K562 (cell line): ENCODE measurements around the gene RBBP5. TPM values are rescaled to one million over a fixed set of nuclear protein-coding genes. Genes with fewer than 3 reads are reported as not detected.
A peak's percentile ranks its signal among the peaks of the same experiment; 100 is the strongest.

Experiments
- ATAC-seq: fragments of 200-7000 bp; cut with Tn5 transposase; 3 replicates; pipeline ENCODE4 v1.9.1; 2020; ENCODE audit warnings: moderate library complexity
- BruUV-seq: library from RNA; stranded (reverse); fragments of 400-500 nt; replicated peaks from 2 replicates; lab custom pipeline; 2021; lab: Mats Ljungman, UMichigan
- CTCF ChIA-PET: fragments of 300-600 bp; formaldehyde crosslinking; extraction: SDS; loops from one replicate; lab custom pipeline; 2021; ENCODE audit warnings: low intra/inter-chr PET ratio; lab: Yijun Ruan, JAX
- POLR2A ChIA-PET: fragments of 300-600, 350-650 bp; sonication (Branson Sonifier 250); formaldehyde crosslinking; extraction: SDS; loops from one replicate; lab custom pipeline; 2021; ENCODE audit warnings: antibody characterized with exemption, inconsistent platforms; lab: Yijun Ruan, JAX
- DNase-seq, 4 experiments: peaks; one replicate each; pipeline versions ENCODE4 v3.0.0 to v3.0.0-alpha.2; 2011 to 2018; ENCODE audit warnings: low spot score in 3 of 4, mixed read lengths in 3 of 4; ENCODE audit errors: extremely low read depth in 1 of 4
- FAIRE-seq: peaks from 2 replicates; lab custom pipeline; 2011; peaks lifted over from hg19 to GRCh38; lab: Jason Lieb, UNC
- H2AFZ ChIP-seq: 2 replicates; pipeline ENCODE4 v1.6.0; 2011; ENCODE audit warnings: low read depth, low read length, control low read depth, inconsistent platforms
- H3K27ac ChIP-seq: fragments of 200-600 bp; 3 replicates; pipeline ENCODE4 v1.8.0; 2011; ENCODE audit warnings: low read depth, mild to moderate bottlenecking, control low read depth, inconsistent platforms, low read length, moderate library complexity, mixed read lengths; ENCODE audit errors: extremely low read depth
- H3K27me3 ChIP-seq, 2 experiments: fragments of 300-600 bp in 1 of 2; 2 replicates in 1 of 2; 3 replicates in 1 of 2; pipeline versions ENCODE4 v1.6.0 to v1.8.0; 2011; ENCODE audit warnings: inconsistent platforms in 2 of 2, low read length in 2 of 2, mild to moderate bottlenecking in 1 of 2, mixed read lengths in 1 of 2, moderate library complexity in 1 of 2; ENCODE audit not compliant: control insufficient read depth in 2 of 2, insufficient read depth in 2 of 2
- H3K36me3 ChIP-seq: fragments of 300-600 bp; 3 replicates; pipeline ENCODE4 v1.8.0; 2011; ENCODE audit warnings: mild to moderate bottlenecking, low read length, inconsistent platforms; ENCODE audit not compliant: control insufficient read depth, insufficient read depth
- H3K4me1 ChIP-seq, 2 experiments: fragments of 200-600 bp in 1 of 2; replicated peaks in 1 of 2; 2 replicates in 1 of 2; 3 replicates in 1 of 2; pipeline versions ENCODE4 v1.5.1 to v1.8.0; 2011; ENCODE audit warnings: inconsistent platforms in 2 of 2, low read length in 2 of 2, mild to moderate bottlenecking in 1 of 2, mixed read lengths in 1 of 2, moderate library complexity in 1 of 2; ENCODE audit not compliant: control insufficient read depth in 2 of 2, insufficient read depth in 2 of 2
- H3K4me2 ChIP-seq: 2 replicates; pipeline ENCODE4 v1.6.1; 2011; ENCODE audit warnings: low read length, control low read depth, inconsistent platforms, mixed read lengths; ENCODE audit not compliant: insufficient read depth
- H3K4me3 ChIP-seq: fragments of 200-600 bp; sonication (generic), shearing (Covaris generic); 2 replicates; pipeline ENCODE4 v1.5.1; 2016; ENCODE audit warnings: control low read depth, inconsistent platforms
- H3K79me2 ChIP-seq: fragments of 200-600 bp; 3 replicates; pipeline ENCODE4 v1.8.0; 2011; ENCODE audit warnings: low read length, inconsistent platforms; ENCODE audit not compliant: control insufficient read depth, insufficient read depth
- H3K9ac ChIP-seq, 2 experiments: 2 replicates each; pipeline versions ENCODE4 v1.6.0 to v1.6.1; 2011; ENCODE audit warnings: low read depth in 2 of 2, low read length in 2 of 2, control low read depth in 1 of 2, inconsistent platforms in 1 of 2, mild to moderate bottlenecking in 1 of 2, mixed read lengths in 1 of 2; ENCODE audit not compliant: insufficient read depth in 1 of 2
- H3K9me1 ChIP-seq: one replicate; pipeline ENCODE4 v1.6.0; 2011; ENCODE audit warnings: inconsistent platforms, mild to moderate bottlenecking, low read length, moderate library complexity; ENCODE audit not compliant: control insufficient read depth, insufficient read depth
- H3K9me3 ChIP-seq: replicated peaks from 2 replicates; pipeline ENCODE4 v1.5.1; 2011; ENCODE audit warnings: low read depth, low read length, inconsistent platforms; ENCODE audit not compliant: control insufficient read depth, insufficient read depth
- H4K20me1 ChIP-seq: replicated peaks from 2 replicates; pipeline ENCODE4 v1.6.1; 2011; ENCODE audit warnings: low read length, inconsistent platforms, mixed read lengths; ENCODE audit not compliant: control insufficient read depth, insufficient read depth
- ESRRA ChIP-seq: fragments of 450-650 bp; IDR thresholded peaks from 2 replicates; pipeline ENCODE4 v1.6.1; 2014; ENCODE audit warnings: low read depth, mild to moderate bottlenecking, moderate library complexity, borderline replicate concordance
- FOSL1 ChIP-seq: fragments of 200-800 bp; sonication (Bioruptor generic); conservative IDR thresholded peaks from 2 replicates; pipeline ENCODE4 v1.6.1; 2016; ENCODE audit warnings: missing genetic modification characterization, missing compliant biosample characterization
- MNT ChIP-seq, 2 experiments: fragments of 450-650 bp; conservative IDR thresholded peaks; 2 replicates each; pipeline ENCODE4 v1.6.1; 2017; ENCODE audit warnings: mild to moderate bottlenecking in 2 of 2, moderate library complexity in 2 of 2
- POLR3G ChIP-seq: IDR thresholded peaks from 2 replicates; pipeline ENCODE4 v1.6.1; 2011; ENCODE audit not compliant: insufficient read length, insufficient replicate concordance; ENCODE audit errors: extremely low read depth
- TAF1 ChIP-seq: IDR thresholded peaks from 2 replicates; pipeline ENCODE4 v1.6.1; 2011; ENCODE audit warnings: mild to moderate bottlenecking, low read length, moderate library complexity; ENCODE audit not compliant: insufficient read depth, control insufficient read depth, severe bottlenecking; ENCODE audit errors: extremely low read depth
- TARDBP ChIP-seq: fragments of 450-650 bp; IDR thresholded peaks from 2 replicates; pipeline ENCODE4 v1.6.1; 2016
- TBL1XR1 ChIP-seq, 2 experiments: IDR thresholded peaks; 2 replicates each; pipeline ENCODE4 v1.6.1; 2012; ENCODE audit warnings: improper control_type of control experiment in 2 of 2, low read length in 2 of 2, mild to moderate bottlenecking in 1 of 2
- U2AF2 ChIP-seq: fragments of 200-400 bp; formaldehyde crosslinking; optimal IDR thresholded peaks from 2 replicates; pipeline ENCODE3; 2017; ENCODE audit warnings: low read depth, mild to moderate bottlenecking, low read length
- ZNF175 ChIP-seq: fragments of 200-800 bp; sonication (Bioruptor generic); IDR thresholded peaks from 2 replicates; pipeline ENCODE4 v1.6.1; 2016; ENCODE audit warnings: low read depth, mild to moderate bottlenecking, missing genetic modification characterization, missing compliant biosample characterization
- WGBS: fragments of 100-300 bp; shearing (Covaris generic); methylation state at CpG from one replicate; pipeline ENCODE4 v1.1.6; 2016; ENCODE audit warnings: low coverage, mixed read lengths; ENCODE audit not compliant: insufficient coverage; ENCODE audit errors: missing lambda C conversion rate; 5-methylcytosine and 5-hydroxymethylcytosine counted together
- in situ Hi-C: fragments of 300-500 bp; cut with MboI; formaldehyde crosslinking; loops from 4 replicates; pipeline ENCODE4 v1.15.0; 2018; ENCODE audit warnings: inconsistent platforms, mixed read lengths
- intact Hi-C: fragments of 100-400 bp; cut with micrococcal nuclease; formaldehyde crosslinking; loops from 2 replicates; pipeline ENCODE4 v1.14.2; 2022
- polyA plus RNA-seq, 8 experiments: library from polyadenylated mRNA; depleted of rRNA in 4 of 8; stranded (reverse) in 5 of 8; unstranded in 3 of 8; fragments of >200 nt; fragmentation: Nextera tagmentation in 2 of 8; fragmentation: Illumina TruSeq in 1 of 8; extraction: Ambion mirVana in 2 of 8; extraction: Trizol in 1 of 8; gene quantifications; 2 replicates each; pipeline versions ENCODE4 v1.2.1 to v1.2.3, GENCODE V29; 2011 to 2014; ENCODE audit warnings: inconsistent platforms in 1 of 8, missing spikeins in 1 of 8
- total RNA-seq, 7 experiments: library from RNA; depleted of rRNA in 6 of 7; stranded (reverse); fragments of >200 nt in 6 of 7; fragmentation: Illumina TruSeq in 2 of 7; extraction: Trizol in 2 of 7; gene quantifications; 2 replicates each; pipeline versions ENCODE4 v1.2.1 to v1.2.3, GENCODE V29; 2011 to 2021; ENCODE audit warnings: low replicate concordance in 1 of 7
- TF ChIP-seq, protein P1 (sequence below): fragments of 150-350 bp; IDR thresholded peaks from 2 replicates; pipeline ENCODE4 v1.6.1; 2014; ENCODE audit warnings: low read depth, mild to moderate bottlenecking, low read length, borderline replicate concordance

RBBP5 gene
- total and polyA plus RNA-seq, 9 of the 15 experiments (the other 6 are each of a cell fraction or from before 2014, with no cell fraction given), result 17.2 to 37.4 (median 28.4) TPM

GRCh38 chr1:205072881-205073280 is 48.9 kb downstream of the RBBP5 start:
- POLR2A ChIA-PET, result interaction anchor here (0.6 to 1.7 kb wide), 5 partner anchors 9 to 1531 kb away, joined by 3 to 7 read pairs (median 3); partner anchors contain the start of gene TMEM81

DNA sequence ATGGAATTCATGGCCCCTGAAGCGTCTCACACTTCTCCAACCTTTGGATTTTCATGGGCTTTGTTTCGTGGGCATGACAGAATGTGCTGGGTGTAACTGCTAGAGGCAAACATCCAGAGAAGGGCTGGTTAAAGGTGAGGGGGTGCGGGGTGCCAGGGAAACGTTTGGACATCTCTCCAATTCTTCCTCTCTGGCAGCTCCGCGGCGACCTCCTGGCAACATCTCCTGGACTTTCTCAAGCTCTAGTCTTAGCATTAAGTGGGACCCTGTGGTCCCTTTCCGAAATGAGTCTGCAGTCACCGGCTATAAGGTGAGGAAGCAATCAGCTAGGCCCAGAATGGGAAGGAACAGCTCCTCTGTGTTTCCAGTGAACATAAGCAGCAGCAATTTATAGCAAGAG is 49.5 kb downstream of the RBBP5 start:
- CTCF ChIA-PET, result no interaction called here
- Histone ChIP-seq H3K4me2 (no peak overlapping the region), H3K4me3 (no peak overlapping the region), H3K79me2 (no peaks in the 10 kb centered on the region), H2AFZ (no peak overlapping the region), H4K20me1 (peaks cover 20% of the 10 kb centered on the region; the same call in 1 of the 2 replicates), H3K27ac (no peak overlapping the region), H3K9me1 (no peaks in the 10 kb centered on the region), H3K9me3 (no peaks in the 10 kb centered on the region), H3K36me3 (no peaks in the 10 kb centered on the region), H3K4me1 (peaks cover 7 to 12% of the 10 kb centered on the region in 2 experiments; a peak in 1 of 5 replicates), H3K27me3 (peaks cover 48 to 76% of the 10 kb centered on the region in 2 experiments), H3K9ac (no peak overlapping the region)
- DNase-seq (no peak), ATAC-seq (no peak), FAIRE-seq (no peak)
- intact Hi-C loops (no loop called here), in situ Hi-C loops (no loop called here)
- POLR2A ChIA-PET, result interaction anchor here (0.6 to 1.7 kb wide), 6 partner anchors 10 to 1530 kb away, joined by 3 to 7 read pairs (median 3); partner anchors contain the start of gene TMEM81
- BruUV-seq, result no TSS peak
- 5% methylated on average over 9 of the region's 9 CpGs for WGBS
- TF ChIP-seq TARDBP, result no peak
- no peak for TF ChIP-seq TAF1
- no peak for TF ChIP-seq POLR3G
- no peak for TF ChIP-seq TBL1XR1 (IDR thresholded peaks at IDR 0.05; ENCODE audit: low read length in 2 of 2)
- TF ChIP-seq FOSL1, result no peak
- no peak for TF ChIP-seq ZNF175
- TF ChIP-seq, protein P1, sequence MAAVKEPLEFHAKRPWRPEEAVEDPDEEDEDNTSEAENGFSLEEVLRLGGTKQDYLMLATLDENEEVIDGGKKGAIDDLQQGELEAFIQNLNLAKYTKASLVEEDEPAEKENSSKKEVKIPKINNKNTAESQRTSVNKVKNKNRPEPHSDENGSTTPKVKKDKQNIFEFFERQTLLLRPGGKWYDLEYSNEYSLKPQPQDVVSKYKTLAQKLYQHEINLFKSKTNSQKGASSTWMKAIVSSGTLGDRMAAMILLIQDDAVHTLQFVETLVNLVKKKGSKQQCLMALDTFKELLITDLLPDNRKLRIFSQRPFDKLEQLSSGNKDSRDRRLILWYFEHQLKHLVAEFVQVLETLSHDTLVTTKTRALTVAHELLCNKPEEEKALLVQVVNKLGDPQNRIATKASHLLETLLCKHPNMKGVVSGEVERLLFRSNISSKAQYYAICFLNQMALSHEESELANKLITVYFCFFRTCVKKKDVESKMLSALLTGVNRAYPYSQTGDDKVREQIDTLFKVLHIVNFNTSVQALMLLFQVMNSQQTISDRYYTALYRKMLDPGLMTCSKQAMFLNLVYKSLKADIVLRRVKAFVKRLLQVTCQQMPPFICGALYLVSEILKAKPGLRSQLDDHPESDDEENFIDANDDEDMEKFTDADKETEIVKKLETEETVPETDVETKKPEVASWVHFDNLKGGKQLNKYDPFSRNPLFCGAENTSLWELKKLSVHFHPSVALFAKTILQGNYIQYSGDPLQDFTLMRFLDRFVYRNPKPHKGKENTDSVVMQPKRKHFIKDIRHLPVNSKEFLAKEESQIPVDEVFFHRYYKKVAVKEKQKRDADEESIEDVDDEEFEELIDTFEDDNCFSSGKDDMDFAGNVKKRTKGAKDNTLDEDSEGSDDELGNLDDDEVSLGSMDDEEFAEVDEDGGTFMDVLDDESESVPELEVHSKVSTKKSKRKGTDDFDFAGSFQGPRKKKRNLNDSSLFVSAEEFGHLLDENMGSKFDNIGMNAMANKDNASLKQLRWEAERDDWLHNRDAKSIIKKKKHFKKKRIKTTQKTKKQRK, result no peak
- TF ChIP-seq MNT (conservative IDR thresholded peaks at IDR 0.05), result no peak

More at GRCh38 chr1:205072881-205073280, 48.9 kb downstream of the RBBP5 start:
- DNase-seq, result peak in 2 of 4 experiments; percentile 17 to 33
- Histone ChIP-seq H3K79me2 (no peaks in the 10 kb centered on the region), H3K36me3 (no peaks in the 10 kb centered on the region), H3K4me2 (no peak overlapping the region), H3K4me1 (peaks cover 7 to 12% of the 10 kb centered on the region in 2 experiments; a peak in 1 of 5 replicates), H3K27me3 (peaks cover 46 to 72% of the 10 kb centered on the region in 2 experiments), H2AFZ (no peak overlapping the region), H3K9me3 (no peaks in the 10 kb centered on the region), H3K4me3 (no peak overlapping the region), H3K9ac (no peak overlapping the region), H3K27ac (no peak overlapping the region), H4K20me1 (peaks cover 20% of the 10 kb centered on the region; the same call in 1 of the 2 replicates), H3K9me1 (no peaks in the 10 kb centered on the region)
- no peak for FAIRE-seq
- BruUV-seq, result no TSS peak
- in situ Hi-C loops (no loop called here), intact Hi-C loops (no loop called here)
- no peak for ATAC-seq
- TF ChIP-seq U2AF2 (no peak), ESRRA (no peak)
- CTCF ChIA-PET, result no interaction called here
- WGBS, result 5% methylated on average over 8 of the region's 8 CpGs
